Medulla oblongata (tissue), 1 donor: Measurements from ENCODE around the gene GUCY1A1.

ENCODE experiments used
- DNase-seq: peaks from one replicate; pipeline ENCODE4 v3.0.0-alpha.2; 2015; ENCODE audit errors: extremely low spot score

The GUCY1A1 gene

GRCh38 chr4:155658681-155659064 is 8.0 kb upstream of the GUCY1A1 start:
- DNase-seq, result no peak

- peak; percentile 23 for DNase-seq
Measured at GRCh38 chr4:155659176-155659575, 7.5 kb upstream of the GUCY1A1 start.

DNA sequence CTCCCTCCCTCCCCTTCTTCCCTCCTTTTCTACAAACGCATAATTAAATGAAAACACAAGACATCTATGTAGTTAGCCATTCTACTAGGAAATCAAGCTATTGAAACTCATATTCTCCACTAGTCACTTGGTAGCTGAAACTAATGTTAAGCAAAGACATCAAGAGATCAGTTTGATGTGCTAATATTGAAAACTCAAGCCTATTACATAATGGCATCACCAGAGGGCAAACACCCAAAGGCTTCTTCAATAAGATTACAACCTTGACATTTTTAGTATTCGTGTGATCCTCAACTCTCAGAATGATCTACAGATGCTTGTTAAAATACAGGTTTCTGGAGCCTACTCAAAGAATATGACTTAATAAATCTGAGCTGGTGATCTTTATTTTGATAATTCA is 6.2 kb upstream of the GUCY1A1 start:
- DNase-seq, result no peak

- DNase-seq, result no peak
Measured at GRCh38 chr4:155665054-155665453, 1.6 kb upstream of the GUCY1A1 start.

DNA sequence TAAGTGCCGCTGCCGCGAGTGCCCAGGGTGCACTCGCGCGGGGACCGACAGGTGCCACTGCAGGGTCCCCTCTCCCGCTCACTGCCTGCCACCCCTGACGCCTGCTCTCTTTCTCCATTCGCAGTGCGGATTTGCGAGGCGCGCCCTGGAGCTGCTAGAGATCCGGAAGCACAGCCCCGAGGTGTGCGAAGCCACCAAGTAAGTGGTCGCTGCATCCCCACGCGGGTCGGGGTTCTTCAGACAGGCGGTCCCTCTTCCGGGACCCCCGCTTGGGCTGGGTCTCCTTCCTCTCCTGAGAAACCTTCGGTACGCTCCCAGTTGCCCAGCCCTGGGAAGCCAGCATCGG is 547 bp downstream of the GUCY1A1 start:
- DNase-seq, result no peak

DNA sequence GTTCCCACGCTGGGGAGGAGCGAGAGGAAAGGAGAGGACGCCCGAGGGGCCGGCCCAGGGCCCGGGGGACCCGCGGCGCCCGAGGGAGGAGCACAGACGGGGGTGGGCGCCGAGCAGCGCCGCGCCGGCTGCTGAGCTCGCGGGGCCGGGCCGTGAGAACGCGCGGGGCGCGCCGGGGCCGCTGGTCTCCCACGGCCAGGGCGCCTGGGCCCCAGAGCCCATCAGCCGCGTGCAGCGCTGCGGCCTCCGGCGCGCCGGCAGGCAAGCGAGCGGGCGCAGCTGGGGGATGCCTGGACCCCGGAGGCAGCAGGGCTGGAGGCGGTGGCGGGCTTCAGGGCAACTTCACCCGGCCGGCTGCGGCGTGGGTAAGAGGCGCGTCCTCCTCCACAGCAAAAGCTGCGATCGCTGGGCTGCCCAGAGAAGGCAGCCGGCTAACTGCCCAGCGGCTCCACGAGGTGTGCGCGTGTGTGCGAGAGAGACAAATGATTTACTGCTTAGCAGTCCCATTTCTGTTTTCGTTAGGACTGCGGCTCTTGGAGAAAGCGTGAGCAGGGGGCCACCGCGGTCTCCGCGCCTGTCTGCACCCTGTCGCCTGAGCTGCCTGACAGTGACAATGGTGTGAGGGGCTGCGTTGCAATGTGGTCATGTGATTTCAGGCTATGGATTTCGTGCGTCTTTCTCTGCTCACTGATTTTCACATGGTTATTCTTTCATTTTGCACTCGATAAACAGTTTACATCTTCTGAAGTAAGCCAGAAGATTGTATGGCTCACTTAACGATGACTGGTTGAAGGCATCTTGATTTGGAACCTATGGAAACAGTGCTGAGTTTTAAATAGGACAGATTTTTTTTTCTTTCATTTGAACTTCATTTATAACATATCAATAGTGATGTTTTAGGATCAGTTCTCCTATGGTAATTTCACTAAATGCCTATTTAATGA is 1.2 kb downstream of the GUCY1A1 start:
- DNase-seq, result peak; percentile 35

- no peak for DNase-seq
Measured at GRCh38 chr4:155668707-155669220, 2.1 kb downstream of the GUCY1A1 start.

GRCh38 chr4:155672342-155672741 is 5.7 kb downstream of the GUCY1A1 start:
- DNase-seq, result no peak

DNA sequence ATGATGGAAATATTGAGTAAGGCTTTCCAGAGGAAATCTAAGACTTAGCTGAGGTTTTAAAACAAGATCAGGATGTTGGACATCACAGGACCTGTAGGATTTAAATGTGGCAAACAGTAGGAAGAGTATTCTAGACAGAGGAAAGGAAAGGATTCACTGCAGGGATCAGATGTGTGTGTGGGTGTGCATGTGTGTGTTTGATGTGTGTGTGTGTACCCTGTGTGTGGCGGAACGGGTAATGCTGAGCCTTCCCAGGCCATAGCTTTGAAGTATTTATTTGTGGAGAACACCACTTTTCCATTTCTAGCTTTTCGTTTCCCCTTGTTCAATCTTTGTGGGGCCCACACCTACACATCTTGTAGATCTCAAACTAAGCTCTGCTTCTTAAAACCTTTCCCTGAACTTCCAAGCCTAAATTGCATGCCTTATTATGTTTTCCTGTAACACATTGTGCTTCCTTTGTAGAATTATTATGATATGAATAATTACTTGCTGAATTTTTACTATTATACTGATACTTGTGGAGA is 6.9 kb downstream of the GUCY1A1 start:
- DNase-seq, result no peak

GRCh38 chr4:155674669-155675071 is 8.0 kb downstream of the GUCY1A1 start:
- DNase-seq, result no peak

DNA sequence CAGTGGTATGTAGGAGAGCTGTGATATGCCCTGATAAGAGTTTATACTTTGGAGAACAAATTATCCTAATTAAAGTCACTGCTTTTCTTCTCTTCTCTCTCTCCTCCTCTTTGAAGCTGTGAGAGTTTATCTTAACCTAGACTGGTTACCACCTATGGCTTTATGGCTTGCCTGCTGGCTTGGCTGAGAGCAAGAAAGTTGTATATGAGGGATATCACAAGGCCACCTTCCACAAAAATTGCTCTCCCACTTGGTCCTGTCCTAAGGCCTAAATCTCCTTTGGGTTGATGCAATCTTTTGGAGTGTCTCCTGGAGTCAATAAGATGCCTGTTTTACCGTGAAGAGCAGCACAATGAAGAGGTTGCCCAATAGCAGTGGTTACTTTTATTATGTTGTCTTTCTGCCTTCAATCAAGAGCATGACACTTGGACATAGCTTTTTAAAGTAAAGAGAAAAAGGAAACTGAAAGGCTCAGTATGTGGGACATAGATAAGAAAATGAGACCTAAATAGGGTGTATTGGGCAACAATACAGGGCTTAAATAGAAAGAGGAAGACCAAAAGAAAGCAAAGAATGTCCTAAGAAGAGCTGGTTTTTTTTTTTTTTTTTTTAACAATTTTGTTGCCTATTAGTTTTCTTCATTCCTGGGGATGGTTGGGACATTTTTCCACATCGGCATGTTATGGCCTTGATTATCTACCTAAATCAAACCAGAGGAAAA is 9.2 kb downstream of the GUCY1A1 start:
- peak; percentile 72 for DNase-seq

DNA sequence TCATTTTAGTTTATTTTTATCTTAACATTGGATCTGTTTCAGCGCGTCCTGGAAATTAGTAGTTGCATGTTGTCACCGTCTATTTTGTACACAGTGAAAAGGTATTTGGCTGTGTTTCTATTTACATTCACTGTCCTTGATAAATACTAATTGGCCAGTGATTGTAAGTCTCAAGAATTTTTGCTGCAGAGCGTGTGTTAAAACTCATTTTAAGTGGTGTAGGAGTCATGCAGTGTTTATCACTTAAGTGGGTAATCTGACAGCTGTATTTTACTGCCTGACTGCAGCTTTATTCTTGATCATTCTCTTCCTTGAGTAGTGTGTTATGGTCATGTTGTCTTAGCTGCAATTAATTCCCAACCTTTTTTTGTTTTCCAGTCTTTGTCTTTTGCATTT is 9.8 kb downstream of the GUCY1A1 start:
- DNase-seq, result no peak

GRCh38 chr4:155678011-155678410 is 11.4 kb downstream of the GUCY1A1 start:
- no peak for DNase-seq

DNA sequence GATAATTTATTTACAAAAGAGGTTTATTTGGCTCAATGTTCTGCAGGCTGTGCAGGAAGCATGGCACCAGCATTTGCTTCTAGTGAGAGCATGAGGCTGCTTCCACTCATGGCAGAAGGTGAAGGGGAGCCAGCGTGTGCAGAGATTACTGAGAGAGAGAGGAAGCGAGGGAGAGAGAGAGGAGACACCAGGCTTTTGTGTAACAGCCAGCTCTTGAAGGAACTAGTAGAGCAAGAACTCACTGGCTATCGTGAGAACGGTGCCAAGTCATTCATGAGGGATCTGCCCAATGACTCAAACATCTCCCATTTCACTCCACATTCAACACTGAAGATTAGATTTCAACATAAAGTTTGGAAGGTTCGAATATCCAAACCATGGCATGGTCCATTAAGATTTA is 12.7 kb downstream of the GUCY1A1 start:
- DNase-seq, result no peak

DNA sequence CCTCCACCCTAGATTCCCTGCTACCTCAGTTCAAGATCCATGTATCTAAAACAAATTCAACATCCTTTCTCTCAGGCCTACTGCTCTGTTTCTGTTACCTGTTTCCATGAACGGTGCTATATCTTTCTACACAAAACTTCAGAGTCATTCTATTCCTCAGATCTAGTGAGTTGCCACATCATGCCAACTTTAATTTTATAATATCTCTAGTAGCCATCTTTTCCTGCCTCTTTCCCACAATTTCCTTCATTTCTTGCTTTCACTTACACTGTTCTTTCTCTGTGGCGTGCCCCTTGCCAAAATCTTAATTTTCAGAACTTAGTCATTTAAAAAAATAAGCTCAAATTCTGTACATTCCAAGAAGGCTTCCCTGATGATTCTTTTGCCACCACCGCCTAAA is 15.2 kb downstream of the GUCY1A1 start:
- no peak for DNase-seq

- no peak for DNase-seq
Measured at GRCh38 chr4:155684423-155684822, 17.8 kb downstream of the GUCY1A1 start.

DNA sequence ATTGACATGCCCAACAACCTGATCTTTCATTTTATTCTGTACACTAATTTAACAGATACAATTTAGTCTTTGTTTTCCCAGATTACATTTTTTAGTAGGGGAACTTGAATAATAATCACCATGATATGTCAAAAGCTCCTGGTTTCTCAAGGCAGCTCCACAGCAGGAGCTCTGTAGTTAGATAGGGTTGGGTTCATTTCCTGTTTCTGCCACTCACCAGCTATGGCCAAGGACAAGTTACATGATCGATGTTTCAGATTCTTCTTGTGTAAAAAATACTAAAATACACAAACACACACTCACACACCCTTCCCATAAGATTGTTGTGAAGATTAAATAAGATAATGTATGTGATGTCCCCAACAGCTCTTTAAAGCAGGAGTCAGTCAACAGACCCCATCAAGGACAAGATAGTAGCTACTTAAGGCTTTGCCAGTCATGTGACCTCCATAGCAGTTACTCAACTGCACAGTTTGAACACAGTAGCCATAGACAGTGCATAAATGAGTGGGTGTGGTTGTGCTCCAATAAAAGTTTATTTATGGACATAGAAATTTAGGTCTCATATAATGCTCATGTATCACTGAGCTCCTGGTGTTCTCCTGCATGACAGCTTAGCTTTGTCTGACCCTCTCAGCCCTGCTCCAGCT is 18.4 kb downstream of the GUCY1A1 start:
- no peak for DNase-seq

DNA sequence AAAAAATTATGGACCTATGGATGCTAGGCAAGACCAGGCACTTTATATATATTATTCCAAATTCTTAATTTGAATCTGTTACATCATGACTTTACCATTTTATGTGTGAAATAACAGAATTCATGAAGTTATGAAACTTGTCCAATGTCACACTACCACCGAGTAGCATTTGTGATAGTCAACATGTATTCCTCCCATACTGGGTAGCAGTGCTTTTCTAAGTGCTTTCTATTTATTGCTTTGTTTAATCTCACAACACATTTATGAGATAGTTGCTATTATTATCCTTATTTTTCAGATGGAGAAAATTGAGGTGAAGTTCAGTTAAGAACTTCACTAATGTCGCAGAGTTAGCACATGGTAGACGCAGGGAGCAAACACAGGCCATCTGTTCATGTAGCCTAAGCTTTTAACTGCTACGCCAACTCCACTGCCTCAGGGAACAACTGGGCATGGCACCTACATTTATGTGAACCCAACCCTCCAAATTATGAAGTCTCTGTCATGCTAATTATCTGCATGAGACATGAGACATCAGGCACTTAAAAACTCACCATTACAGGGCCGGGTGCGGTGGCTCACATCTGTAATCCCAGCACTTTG is 20.8 kb downstream of the GUCY1A1 start:
- DNase-seq, result no peak

DNA sequence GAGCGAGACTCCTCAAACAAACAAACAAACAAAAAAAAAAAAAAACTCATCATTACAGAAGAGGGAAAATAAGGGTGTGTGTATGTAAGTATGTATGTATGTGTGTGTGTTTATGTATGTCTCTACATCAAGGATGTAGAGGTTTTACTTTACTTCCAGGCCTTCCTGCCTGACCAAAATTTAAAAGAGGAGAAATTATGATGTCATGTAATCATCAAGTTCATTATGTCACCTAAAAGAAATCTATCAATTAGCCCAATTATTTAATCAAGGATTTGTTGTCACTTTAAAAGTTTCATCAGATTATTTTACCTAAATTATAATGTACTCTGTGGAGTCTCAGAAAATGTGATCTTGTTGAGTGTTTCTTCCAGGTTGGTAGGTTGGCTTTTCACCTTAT is 21.6 kb downstream of the GUCY1A1 start:
- no peak for DNase-seq

DNA sequence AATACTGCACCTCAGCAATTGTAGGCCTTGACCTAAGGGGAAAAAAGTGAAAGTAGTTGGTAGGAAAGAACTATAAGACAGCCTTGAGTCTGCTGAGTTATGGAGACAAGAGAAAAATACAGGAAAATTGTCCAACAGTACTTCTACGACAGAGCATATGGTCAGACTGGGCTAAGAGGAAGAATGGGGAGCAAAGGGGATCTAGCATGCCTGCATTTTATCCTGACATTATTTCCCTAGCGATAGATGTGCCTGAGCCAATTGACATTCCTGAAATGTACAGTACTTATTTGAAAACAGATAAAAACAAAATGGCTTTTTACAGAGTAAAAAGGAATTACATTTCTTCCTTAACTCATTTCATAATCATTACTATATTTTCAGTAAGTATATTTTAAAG is 22.2 kb downstream of the GUCY1A1 start:
- DNase-seq, result no peak

GRCh38 chr4:155690044-155690837 is 23.6 kb downstream of the GUCY1A1 start:
- DNase-seq, result no peak
